K562 (cell line): ENCODE measurements around the gene DCLK3. TPM values are rescaled to one million over a fixed set of nuclear protein-coding genes. Genes with fewer than 3 reads are reported as not detected.

Experiments
- ATAC-seq: fragments of 200-7000 bp; cut with Tn5 transposase; 3 replicates; pipeline ENCODE4 v1.9.1; 2020; ENCODE audit warnings: moderate library complexity
- BruUV-seq: library from RNA; stranded (reverse); fragments of 400-500 nt; replicated peaks from 2 replicates; lab custom pipeline; 2021; lab: Mats Ljungman, UMichigan
- CTCF ChIA-PET: fragments of 300-600 bp; formaldehyde crosslinking; extraction: SDS; loops from one replicate; lab custom pipeline; 2021; ENCODE audit warnings: low intra/inter-chr PET ratio; lab: Yijun Ruan, JAX
- POLR2A ChIA-PET: fragments of 300-600, 350-650 bp; sonication (Branson Sonifier 250); formaldehyde crosslinking; extraction: SDS; loops from one replicate; lab custom pipeline; 2021; ENCODE audit warnings: antibody characterized with exemption, inconsistent platforms; lab: Yijun Ruan, JAX
- DNase-seq, 4 experiments: peaks; one replicate each; pipeline versions ENCODE4 v3.0.0 to v3.0.0-alpha.2; 2011 to 2018; ENCODE audit warnings: low spot score in 3 of 4, mixed read lengths in 3 of 4; ENCODE audit errors: extremely low read depth in 1 of 4
- FAIRE-seq: peaks from 2 replicates; lab custom pipeline; 2011; peaks lifted over from hg19 to GRCh38; lab: Jason Lieb, UNC
- H2AFZ ChIP-seq: 2 replicates; pipeline ENCODE4 v1.6.0; 2011; ENCODE audit warnings: low read depth, low read length, control low read depth, inconsistent platforms
- H3K27ac ChIP-seq: fragments of 200-600 bp; 3 replicates; pipeline ENCODE4 v1.8.0; 2011; ENCODE audit warnings: low read depth, mild to moderate bottlenecking, control low read depth, inconsistent platforms, low read length, moderate library complexity, mixed read lengths; ENCODE audit errors: extremely low read depth
- H3K27me3 ChIP-seq, 2 experiments: fragments of 300-600 bp in 1 of 2; 2 replicates in 1 of 2; 3 replicates in 1 of 2; pipeline versions ENCODE4 v1.6.0 to v1.8.0; 2011; ENCODE audit warnings: inconsistent platforms in 2 of 2, low read length in 2 of 2, mild to moderate bottlenecking in 1 of 2, mixed read lengths in 1 of 2, moderate library complexity in 1 of 2; ENCODE audit not compliant: control insufficient read depth in 2 of 2, insufficient read depth in 2 of 2
- H3K36me3 ChIP-seq: fragments of 300-600 bp; 3 replicates; pipeline ENCODE4 v1.8.0; 2011; ENCODE audit warnings: mild to moderate bottlenecking, low read length, inconsistent platforms; ENCODE audit not compliant: control insufficient read depth, insufficient read depth
- H3K4me1 ChIP-seq, 2 experiments: fragments of 200-600 bp in 1 of 2; replicated peaks in 1 of 2; 2 replicates in 1 of 2; 3 replicates in 1 of 2; pipeline versions ENCODE4 v1.5.1 to v1.8.0; 2011; ENCODE audit warnings: inconsistent platforms in 2 of 2, low read length in 2 of 2, mild to moderate bottlenecking in 1 of 2, mixed read lengths in 1 of 2, moderate library complexity in 1 of 2; ENCODE audit not compliant: control insufficient read depth in 2 of 2, insufficient read depth in 2 of 2
- H3K4me2 ChIP-seq: 2 replicates; pipeline ENCODE4 v1.6.1; 2011; ENCODE audit warnings: low read length, control low read depth, inconsistent platforms, mixed read lengths; ENCODE audit not compliant: insufficient read depth
- H3K4me3 ChIP-seq: fragments of 200-600 bp; sonication (generic), shearing (Covaris generic); 2 replicates; pipeline ENCODE4 v1.5.1; 2016; ENCODE audit warnings: control low read depth, inconsistent platforms
- H3K79me2 ChIP-seq: fragments of 200-600 bp; 3 replicates; pipeline ENCODE4 v1.8.0; 2011; ENCODE audit warnings: low read length, inconsistent platforms; ENCODE audit not compliant: control insufficient read depth, insufficient read depth
- H3K9ac ChIP-seq, 2 experiments: 2 replicates each; pipeline versions ENCODE4 v1.6.0 to v1.6.1; 2011; ENCODE audit warnings: low read depth in 2 of 2, low read length in 2 of 2, control low read depth in 1 of 2, inconsistent platforms in 1 of 2, mild to moderate bottlenecking in 1 of 2, mixed read lengths in 1 of 2; ENCODE audit not compliant: insufficient read depth in 1 of 2
- H3K9me1 ChIP-seq: one replicate; pipeline ENCODE4 v1.6.0; 2011; ENCODE audit warnings: inconsistent platforms, mild to moderate bottlenecking, low read length, moderate library complexity; ENCODE audit not compliant: control insufficient read depth, insufficient read depth
- H3K9me3 ChIP-seq: replicated peaks from 2 replicates; pipeline ENCODE4 v1.5.1; 2011; ENCODE audit warnings: low read depth, low read length, inconsistent platforms; ENCODE audit not compliant: control insufficient read depth, insufficient read depth
- H4K20me1 ChIP-seq: replicated peaks from 2 replicates; pipeline ENCODE4 v1.6.1; 2011; ENCODE audit warnings: low read length, inconsistent platforms, mixed read lengths; ENCODE audit not compliant: control insufficient read depth, insufficient read depth
- CBX8 ChIP-seq: fragments of 200-600 bp; sonication (generic); IDR thresholded peaks from 2 replicates; pipeline ENCODE4 v1.6.1; 2012; ENCODE audit warnings: borderline replicate concordance, mixed run types, low read depth, mild to moderate bottlenecking, moderate library complexity, mixed read lengths, low read length, control low read depth, inconsistent platforms; ENCODE audit not compliant: poor library complexity, severe bottlenecking; ENCODE audit errors: extremely low read depth
- EP400 ChIP-seq: fragments of 450-650 bp; IDR thresholded peaks from 2 replicates; pipeline ENCODE4 v1.6.1; 2017; ENCODE audit warnings: antibody characterized with exemption, mild to moderate bottlenecking, moderate library complexity
- HMG20A ChIP-seq: fragments of 450-650 bp; formaldehyde crosslinking; conservative IDR thresholded peaks from 2 replicates; pipeline ENCODE4 v1.4.0; 2020; ENCODE audit warnings: mild to moderate bottlenecking, mixed read lengths
- MAFF ChIP-seq: IDR thresholded peaks from 2 replicates; pipeline ENCODE4 v1.6.1; 2012; ENCODE audit warnings: low read length, improper control_type of control experiment
- NFE2L1 ChIP-seq: fragments of 450-650 bp; IDR thresholded peaks from 2 replicates; pipeline ENCODE4 v1.6.1; 2016; ENCODE audit warnings: missing genetic modification characterization, low read depth, mild to moderate bottlenecking, missing compliant biosample characterization, moderate library complexity, borderline replicate concordance
- NR4A1 ChIP-seq, 2 experiments: fragments of 250-450 bp in 1 of 2; fragments of 450-650 bp in 1 of 2; sonication (Bioruptor Pico) in 1 of 2; IDR thresholded peaks; 2 replicates each; pipeline versions ENCODE4 v1.4.0 to v1.6.1; 2016 to 2020; ENCODE audit warnings: mild to moderate bottlenecking in 2 of 2, missing compliant biosample characterization in 1 of 2, missing genetic modification characterization in 1 of 2, moderate library complexity in 1 of 2
- PCBP2 ChIP-seq: fragments of 200-400 bp; formaldehyde crosslinking; IDR thresholded peaks from 2 replicates; pipeline ENCODE4 v1.6.1; 2018; ENCODE audit warnings: low read length, low read depth, mild to moderate bottlenecking, moderate library complexity; ENCODE audit not compliant: poor library complexity, severe bottlenecking
- PHF20 ChIP-seq: fragments of 450-650 bp; IDR thresholded peaks from 2 replicates; pipeline ENCODE4 v1.6.1; 2018; ENCODE audit not compliant: partially characterized antibody
- XRCC4 ChIP-seq: IDR thresholded peaks from one replicate; pipeline ENCODE4 v1.6.1; 2011; ENCODE audit not compliant: insufficient read depth, insufficient read length; ENCODE audit errors: extremely low read depth
- ZNF124 ChIP-seq: sonication (generic); formaldehyde crosslinking; IDR thresholded peaks from 2 replicates; pipeline ENCODE4 v1.8.1; 2022; ENCODE audit warnings: missing genetic modification reagents
- ZNF217 ChIP-seq: sonication (generic); formaldehyde crosslinking; IDR thresholded peaks from 2 replicates; pipeline ENCODE4 v1.8.0; 2022; ENCODE audit warnings: mild to moderate bottlenecking, missing genetic modification reagents
- ZNF23 ChIP-seq: fragments of 250-450 bp; sonication (Bioruptor Pico); IDR thresholded peaks from 2 replicates; pipeline ENCODE4 v1.4.0; 2020; ENCODE audit warnings: mild to moderate bottlenecking
- ZNF699 ChIP-seq: fragments of 250-450 bp; sonication (Bioruptor Pico); IDR thresholded peaks from 2 replicates; pipeline ENCODE4 v1.8.0; 2021; ENCODE audit warnings: mild to moderate bottlenecking, moderate library complexity; ENCODE audit not compliant: insufficient replicate concordance
- WGBS: fragments of 100-300 bp; shearing (Covaris generic); methylation state at CpG from one replicate; pipeline ENCODE4 v1.1.6; 2016; ENCODE audit warnings: low coverage, mixed read lengths; ENCODE audit not compliant: insufficient coverage; ENCODE audit errors: missing lambda C conversion rate; 5-methylcytosine and 5-hydroxymethylcytosine counted together
- in situ Hi-C: fragments of 300-500 bp; cut with MboI; formaldehyde crosslinking; loops from 4 replicates; pipeline ENCODE4 v1.15.0; 2018; ENCODE audit warnings: inconsistent platforms, mixed read lengths
- intact Hi-C: fragments of 100-400 bp; cut with micrococcal nuclease; formaldehyde crosslinking; loops from 2 replicates; pipeline ENCODE4 v1.14.2; 2022
- polyA plus RNA-seq, 8 experiments: library from polyadenylated mRNA; depleted of rRNA in 4 of 8; stranded (reverse) in 5 of 8; unstranded in 3 of 8; fragments of >200 nt; fragmentation: Nextera tagmentation in 2 of 8; fragmentation: Illumina TruSeq in 1 of 8; extraction: Ambion mirVana in 2 of 8; extraction: Trizol in 1 of 8; gene quantifications; 2 replicates each; pipeline versions ENCODE4 v1.2.1 to v1.2.3, GENCODE V29; 2011 to 2014; ENCODE audit warnings: inconsistent platforms in 1 of 8, missing spikeins in 1 of 8
- total RNA-seq, 7 experiments: library from RNA; depleted of rRNA in 6 of 7; stranded (reverse); fragments of >200 nt in 6 of 7; fragmentation: Illumina TruSeq in 2 of 7; extraction: Trizol in 2 of 7; gene quantifications; 2 replicates each; pipeline versions ENCODE4 v1.2.1 to v1.2.3, GENCODE V29; 2011 to 2021; ENCODE audit warnings: low replicate concordance in 1 of 7
- TF ChIP-seq, protein P1 (sequence below): fragments of 250-450 bp; sonication (Bioruptor Pico); IDR thresholded peaks from 2 replicates; pipeline ENCODE4 v1.9.0; 2021; ENCODE audit warnings: mild to moderate bottlenecking
- TF ChIP-seq, protein P2 (sequence below): fragments of 450-650 bp; formaldehyde crosslinking; IDR thresholded peaks from 2 replicates; pipeline ENCODE4 v1.4.0; 2020; ENCODE audit warnings: mild to moderate bottlenecking, moderate library complexity

The DCLK3 gene
- total and polyA plus RNA-seq, 9 of the 15 experiments (the other 6 are each of a cell fraction or from before 2014, with no cell fraction given) = not detected

DNA sequence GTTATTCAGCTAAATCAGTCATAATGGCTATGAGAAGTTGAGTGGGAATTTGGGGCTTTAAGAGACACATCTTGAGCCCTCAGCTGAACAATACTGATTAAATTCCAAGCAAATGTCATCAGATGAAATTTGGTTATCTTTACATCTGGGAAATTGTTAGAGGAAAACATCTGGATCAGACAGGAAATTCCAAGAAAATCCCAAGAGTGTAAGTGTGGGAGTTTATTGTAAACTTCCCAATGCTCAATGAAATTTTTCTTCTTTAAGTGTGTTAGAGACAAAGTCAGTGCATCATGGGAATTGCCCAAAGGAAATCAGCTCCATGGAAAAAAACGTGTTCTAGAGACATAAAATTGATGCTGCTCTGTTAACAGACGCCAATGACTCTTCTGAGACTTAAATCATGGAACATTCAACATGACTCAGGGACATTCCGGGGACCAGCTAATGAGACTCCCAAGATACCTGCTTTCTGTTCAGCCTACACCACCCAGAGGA lies 19.8 kb upstream of the DCLK3 start (continued):
- TF ChIP-seq NR4A1 (CRISPR knock-in tag; IDR thresholded peaks at IDR 0.05) (no peak), NR4A1 (tag; IDR thresholded peaks at IDR 0.05) (no peak), ZNF699 (no peak), MAFF (no peak), ZNF124 (CRISPR knock-in tag) (no peak), ZNF23 (CRISPR knock-in tag) (no peak), ZNF217 (CRISPR knock-in tag) (no peak), PCBP2 (no peak), CBX8 (no peak)
- TF ChIP-seq, protein P1, sequence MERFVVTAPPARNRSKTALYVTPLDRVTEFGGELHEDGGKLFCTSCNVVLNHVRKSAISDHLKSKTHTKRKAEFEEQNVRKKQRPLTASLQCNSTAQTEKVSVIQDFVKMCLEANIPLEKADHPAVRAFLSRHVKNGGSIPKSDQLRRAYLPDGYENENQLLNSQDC (CRISPR knock-in tag) = no peak

DNA sequence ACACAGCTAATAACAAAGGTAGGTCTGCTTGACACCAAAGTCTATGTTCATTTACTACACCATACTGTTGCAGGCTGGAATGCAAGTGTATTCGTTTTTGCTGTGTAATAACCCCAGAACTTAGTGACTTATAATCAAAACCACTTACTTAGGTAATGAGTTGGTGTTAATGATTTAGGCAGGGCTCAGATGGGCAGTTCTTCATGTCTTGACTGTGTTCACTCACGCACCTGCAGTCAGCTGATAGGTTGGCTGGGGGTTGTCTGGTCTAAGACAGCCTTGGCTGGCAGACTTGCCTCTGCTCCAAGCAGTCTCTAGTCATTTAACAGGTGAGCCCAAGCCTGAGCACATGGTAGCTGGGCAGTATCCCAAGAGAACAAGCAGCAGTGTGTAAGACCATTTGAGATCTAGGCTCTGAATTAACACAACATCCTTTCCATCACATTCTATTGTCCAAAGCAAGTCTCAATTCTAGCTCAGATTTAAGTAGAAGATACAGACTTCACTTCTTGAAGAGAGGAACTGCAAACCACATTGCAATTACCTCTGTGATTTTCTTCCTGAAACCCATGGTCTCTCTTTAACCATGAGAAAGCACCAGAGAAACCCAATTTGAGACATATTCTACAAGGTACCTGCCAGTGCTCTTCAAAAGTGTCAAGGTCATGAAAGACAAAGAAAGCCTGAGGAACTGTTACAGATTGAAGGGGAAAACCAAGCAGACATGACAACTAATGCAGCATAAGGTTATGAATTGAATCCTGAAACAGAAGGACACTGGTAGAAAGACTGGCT lies 13.3 kb upstream of the DCLK3 start:
- in situ Hi-C loops (no loop called here), intact Hi-C loops (no loop called here)
- no peaks in the 10 kb centered on the region for H3K4me1 ChIP-seq
- FAIRE-seq (no peak), DNase-seq (no peak), ATAC-seq (no peak; the same call in 2 of the 3 replicates)
- H3K27ac ChIP-seq = no peak overlapping the region
- ChIA-PET POLR2A (no interaction called here), CTCF (no interaction called here)
- BruUV-seq = no TSS peak
- H3K4me3 ChIP-seq = no peak overlapping the region
- H3K9ac ChIP-seq = no peak overlapping the region
- no peak overlapping the region for H2AFZ ChIP-seq
- no peaks in the 10 kb centered on the region for H4K20me1 ChIP-seq
- H3K27me3 ChIP-seq = no peaks in the 10 kb centered on the region
- H3K9me1 ChIP-seq = no peaks in the 10 kb centered on the region
- WGBS = 3% methylated on average over 2 of the region's 2 CpGs
- no peaks in the 10 kb centered on the region for H3K79me2 ChIP-seq
- no peak overlapping the region for H3K4me2 ChIP-seq
- H3K36me3 ChIP-seq = no peaks in the 10 kb centered on the region
- no peaks in the 10 kb centered on the region for H3K9me3 ChIP-seq
- TF ChIP-seq, protein P2, sequence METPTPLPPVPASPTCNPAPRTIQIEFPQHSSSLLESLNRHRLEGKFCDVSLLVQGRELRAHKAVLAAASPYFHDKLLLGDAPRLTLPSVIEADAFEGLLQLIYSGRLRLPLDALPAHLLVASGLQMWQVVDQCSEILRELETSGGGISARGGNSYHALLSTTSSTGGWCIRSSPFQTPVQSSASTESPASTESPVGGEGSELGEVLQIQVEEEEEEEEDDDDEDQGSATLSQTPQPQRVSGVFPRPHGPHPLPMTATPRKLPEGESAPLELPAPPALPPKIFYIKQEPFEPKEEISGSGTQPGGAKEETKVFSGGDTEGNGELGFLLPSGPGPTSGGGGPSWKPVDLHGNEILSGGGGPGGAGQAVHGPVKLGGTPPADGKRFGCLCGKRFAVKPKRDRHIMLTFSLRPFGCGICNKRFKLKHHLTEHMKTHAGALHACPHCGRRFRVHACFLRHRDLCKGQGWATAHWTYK (CRISPR knock-in tag) = no peak
- TF ChIP-seq XRCC4 (no peak), EP400 (no peak), HMG20A (CRISPR knock-in tag) (no peak), PHF20 (no peak), NFE2L1 (no peak)
